ENCODE data around the gene PRUNE2.

PRUNE2 gene

GRCh38 chr9:76891279-76891678 lies 14.6 kb downstream of the PRUNE2 start:
- H3K27me3 Mint-ChIP-seq, result peaks cover 3% of the 10 kb centered on the region
- no peaks in the 10 kb centered on the region for H3K4me1 Mint-ChIP-seq (ENCODE audit: low read depth)
- H3K4me3 Mint-ChIP-seq, result no peak overlapping the region
- no peaks in the 10 kb centered on the region for H3K36me3 Mint-ChIP-seq
- no peaks in the 10 kb centered on the region for H3K9me3 Mint-ChIP-seq (ENCODE audit: low read depth)
- H3K27ac Mint-ChIP-seq, result no peak overlapping the region

GRCh38 chr9:76887951-76888350 lies 18.0 kb downstream of the PRUNE2 start:
- Mint-ChIP-seq H3K27ac (no peak overlapping the region), H3K4me1 (ENCODE audit: low read depth) (no peaks in the 10 kb centered on the region), H3K36me3 (no peaks in the 10 kb centered on the region), H3K27me3 (peaks cover 3% of the 10 kb centered on the region), H3K9me3 (ENCODE audit: low read depth) (no peaks in the 10 kb centered on the region), H3K4me3 (no peak overlapping the region)

GRCh38 chr9:76887003-76887821 lies 18.7 kb downstream of the PRUNE2 start:
- Mint-ChIP-seq H3K4me1 (ENCODE audit: low read depth) (no peaks in the 10 kb centered on the region), H3K36me3 (no peaks in the 10 kb centered on the region), H3K27ac (no peak overlapping the region), H3K9me3 (ENCODE audit: low read depth) (no peaks in the 10 kb centered on the region), H3K4me3 (no peak overlapping the region), H3K27me3 (peaks cover 3% of the 10 kb centered on the region)

GRCh38 chr9:76886318-76886717 lies 19.6 kb downstream of the PRUNE2 start:
- H3K9me3 Mint-ChIP-seq (ENCODE audit: low read depth), result no peaks in the 10 kb centered on the region
- H3K4me1 Mint-ChIP-seq (ENCODE audit: low read depth), result no peaks in the 10 kb centered on the region
- no peak overlapping the region for H3K4me3 Mint-ChIP-seq
- H3K27me3 Mint-ChIP-seq, result peaks cover 2% of the 10 kb centered on the region
- no peak overlapping the region for H3K27ac Mint-ChIP-seq
- no peaks in the 10 kb centered on the region for H3K36me3 Mint-ChIP-seq

GRCh38 chr9:76884823-76885222 lies 21.1 kb downstream of the PRUNE2 start:
- peaks cover 2% of the 10 kb centered on the region for H3K27me3 Mint-ChIP-seq
- no peaks in the 10 kb centered on the region for H3K36me3 Mint-ChIP-seq
- H3K9me3 Mint-ChIP-seq (ENCODE audit: low read depth), result no peaks in the 10 kb centered on the region
- H3K4me1 Mint-ChIP-seq (ENCODE audit: low read depth), result no peaks in the 10 kb centered on the region
- H3K27ac Mint-ChIP-seq, result no peak overlapping the region
- no peak overlapping the region for H3K4me3 Mint-ChIP-seq

GRCh38 chr9:76883341-76883855 lies 22.5 kb downstream of the PRUNE2 start:
- no peak overlapping the region for H3K27ac Mint-ChIP-seq
- no peaks in the 10 kb centered on the region for H3K36me3 Mint-ChIP-seq
- no peaks in the 10 kb centered on the region for H3K9me3 Mint-ChIP-seq (ENCODE audit: low read depth)
- H3K4me3 Mint-ChIP-seq, result no peak overlapping the region
- peaks cover 2% of the 10 kb centered on the region for H3K27me3 Mint-ChIP-seq
- no peaks in the 10 kb centered on the region for H3K4me1 Mint-ChIP-seq (ENCODE audit: low read depth)

- no peak overlapping the region for H3K27ac Mint-ChIP-seq
- no peaks in the 10 kb centered on the region for H3K9me3 Mint-ChIP-seq (ENCODE audit: low read depth)
- no peaks in the 10 kb centered on the region for H3K36me3 Mint-ChIP-seq
- no peaks in the 10 kb centered on the region for H3K27me3 Mint-ChIP-seq
- no peaks in the 10 kb centered on the region for H3K4me1 Mint-ChIP-seq (ENCODE audit: low read depth)
- H3K4me3 Mint-ChIP-seq, result no peak overlapping the region
Observed at GRCh38 chr9:76882686-76883085, 23.2 kb downstream of the PRUNE2 start.

- Mint-ChIP-seq H3K36me3 (no peaks in the 10 kb centered on the region), H3K27ac (no peak overlapping the region), H3K4me1 (ENCODE audit: low read depth) (no peaks in the 10 kb centered on the region), H3K9me3 (ENCODE audit: low read depth) (no peaks in the 10 kb centered on the region), H3K4me3 (no peak overlapping the region), H3K27me3 (peaks cover 2% of the 10 kb centered on the region)
Observed at GRCh38 chr9:76880210-76880609, 25.7 kb downstream of the PRUNE2 start.

- no peak overlapping the region for H3K4me3 Mint-ChIP-seq
- no peaks in the 10 kb centered on the region for H3K9me3 Mint-ChIP-seq (ENCODE audit: low read depth)
- peaks cover 2% of the 10 kb centered on the region for H3K27me3 Mint-ChIP-seq
- no peaks in the 10 kb centered on the region for H3K36me3 Mint-ChIP-seq
- no peaks in the 10 kb centered on the region for H3K4me1 Mint-ChIP-seq (ENCODE audit: low read depth)
- H3K27ac Mint-ChIP-seq, result no peak overlapping the region
Observed at GRCh38 chr9:76878933-76879332, 27.0 kb downstream of the PRUNE2 start.

GRCh38 chr9:76877961-76878360 lies 28.0 kb downstream of the PRUNE2 start:
- Mint-ChIP-seq H3K27me3 (peaks cover 5% of the 10 kb centered on the region), H3K27ac (no peak overlapping the region), H3K4me1 (ENCODE audit: low read depth) (no peaks in the 10 kb centered on the region), H3K9me3 (ENCODE audit: low read depth) (no peaks in the 10 kb centered on the region), H3K4me3 (no peak overlapping the region), H3K36me3 (no peaks in the 10 kb centered on the region)

GRCh38 chr9:76876098-76876497 lies 29.8 kb downstream of the PRUNE2 start:
- Mint-ChIP-seq H3K4me1 (ENCODE audit: low read depth) (no peaks in the 10 kb centered on the region), H3K9me3 (ENCODE audit: low read depth) (no peaks in the 10 kb centered on the region), H3K4me3 (no peak overlapping the region), H3K27ac (no peak overlapping the region), H3K27me3 (peaks cover 5% of the 10 kb centered on the region), H3K36me3 (no peaks in the 10 kb centered on the region)

GRCh38 chr9:76873821-76874220 lies 32.1 kb downstream of the PRUNE2 start:
- peaks cover 5% of the 10 kb centered on the region for H3K27me3 Mint-ChIP-seq
- H3K27ac Mint-ChIP-seq, result no peak overlapping the region
- H3K9me3 Mint-ChIP-seq (ENCODE audit: low read depth), result no peaks in the 10 kb centered on the region
- no peaks in the 10 kb centered on the region for H3K36me3 Mint-ChIP-seq
- no peak overlapping the region for H3K4me3 Mint-ChIP-seq
- no peaks in the 10 kb centered on the region for H3K4me1 Mint-ChIP-seq (ENCODE audit: low read depth)

GRCh38 chr9:76873056-76873792 lies 32.7 kb downstream of the PRUNE2 start:
- no peaks in the 10 kb centered on the region for H3K4me1 Mint-ChIP-seq (ENCODE audit: low read depth)
- H3K27me3 Mint-ChIP-seq, result peaks cover 8% of the 10 kb centered on the region
- no peak overlapping the region for H3K27ac Mint-ChIP-seq
- no peak overlapping the region for H3K4me3 Mint-ChIP-seq
- H3K36me3 Mint-ChIP-seq, result no peaks in the 10 kb centered on the region
- no peaks in the 10 kb centered on the region for H3K9me3 Mint-ChIP-seq (ENCODE audit: low read depth)

- no peaks in the 10 kb centered on the region for H3K36me3 Mint-ChIP-seq
- H3K4me3 Mint-ChIP-seq, result no peak overlapping the region
- peaks cover 2% of the 10 kb centered on the region for H3K4me1 Mint-ChIP-seq (ENCODE audit: low read depth)
- H3K27ac Mint-ChIP-seq, result no peak overlapping the region
- no peaks in the 10 kb centered on the region for H3K9me3 Mint-ChIP-seq (ENCODE audit: low read depth)
- peaks cover 6% of the 10 kb centered on the region for H3K27me3 Mint-ChIP-seq
Observed at GRCh38 chr9:76868897-76869296, 37.0 kb downstream of the PRUNE2 start.

- peaks cover 2% of the 10 kb centered on the region for H3K4me1 Mint-ChIP-seq (ENCODE audit: low read depth)
- no peaks in the 10 kb centered on the region for H3K9me3 Mint-ChIP-seq (ENCODE audit: low read depth)
- no peak overlapping the region for H3K27ac Mint-ChIP-seq
- peaks cover 6% of the 10 kb centered on the region for H3K27me3 Mint-ChIP-seq
- no peaks in the 10 kb centered on the region for H3K36me3 Mint-ChIP-seq
- no peak overlapping the region for H3K4me3 Mint-ChIP-seq
Observed at GRCh38 chr9:76866689-76867088, 39.2 kb downstream of the PRUNE2 start.

Measured in activated naive CD8-positive, alpha-beta T cell (primary cell).